IMR-90 (cell line): ENCODE data around the gene KRTAP9-2. TPM values are rescaled to one million over a fixed set of nuclear protein-coding genes. Genes with fewer than 3 reads are reported as not detected.
"Not testable (repeated sequence)": the region's sequence is repeated elsewhere in the genome, so short reads cannot be mapped to it uniquely, and the experiment has no call there.

Source experiments
- ATAC-seq: fragments of 200-7000 bp; cut with Tn5 transposase; 2 replicates; pipeline ENCODE4 v1.9.1; 2020; ENCODE audit warnings: low read depth, mild to moderate bottlenecking, moderate library complexity
- BruUV-seq: library from RNA; stranded (reverse); fragments of 400-500 nt; replicated peaks from 2 replicates; lab custom pipeline; 2021; lab: Mats Ljungman, UMichigan
- CTCF ChIA-PET: fragments of 300-600 bp; formaldehyde crosslinking; extraction: SDS; loops from one replicate; lab custom pipeline; 2021; ENCODE audit warnings: antibody characterized with exemption; lab: Yijun Ruan, JAX
- POLR2A ChIA-PET: fragments of 300-600 bp; sonication (Branson Sonifier 250); formaldehyde crosslinking; loops from one replicate; lab custom pipeline; 2022; ENCODE audit warnings: antibody characterized with exemption; ENCODE audit not compliant: unreplicated experiment; lab: Charles Lee
- DNase-seq: peaks from one replicate; pipeline ENCODE4 v3.0.0; 2013
- H2AFZ ChIP-seq: replicated peaks from 2 replicates; pipeline ENCODE3; 2013; ENCODE audit warnings: low read length, mild to moderate bottlenecking; ENCODE audit not compliant: poor library complexity
- H2AK5ac ChIP-seq: 2 replicates; pipeline ENCODE4 v1.6.1; 2013; ENCODE audit warnings: low read depth, low read length, inconsistent platforms
- H2AK9ac ChIP-seq: replicated peaks from 2 replicates; pipeline ENCODE3; 2013; ENCODE audit warnings: mild to moderate bottlenecking, low read depth, low read length, moderate library complexity; ENCODE audit not compliant: poor library complexity
- H2BK120ac ChIP-seq: 2 replicates; pipeline ENCODE4 v1.6.1; 2013; ENCODE audit warnings: low read depth, low read length, inconsistent platforms
- H2BK15ac ChIP-seq: 3 replicates; pipeline ENCODE4 v1.6.1; 2013; ENCODE audit warnings: low read depth, low read length, inconsistent platforms
- H2BK20ac ChIP-seq: 2 replicates; pipeline ENCODE4 v1.6.1; 2013; ENCODE audit warnings: low read depth, mild to moderate bottlenecking, inconsistent platforms, low read length, moderate library complexity
- H2BK5ac ChIP-seq: 2 replicates; pipeline ENCODE4 v1.6.1; 2013; ENCODE audit warnings: mild to moderate bottlenecking, low read depth, low read length, inconsistent platforms; ENCODE audit not compliant: poor library complexity, severe bottlenecking
- H3K14ac ChIP-seq: replicated peaks from 2 replicates; pipeline ENCODE4 v1.6.1; 2013; ENCODE audit warnings: low read depth, low read length, inconsistent platforms
- H3K18ac ChIP-seq: 2 replicates; pipeline ENCODE4 v1.6.1; 2013; ENCODE audit warnings: low read depth, low read length, control low read depth
- H3K23ac ChIP-seq: 2 replicates; pipeline ENCODE4 v1.6.1; 2013; ENCODE audit warnings: low read depth, low read length, inconsistent platforms
- H3K27ac ChIP-seq: 2 replicates; pipeline ENCODE4 v1.5.1; 2013; ENCODE audit warnings: mild to moderate bottlenecking, control low read depth, low read length; ENCODE audit not compliant: insufficient read depth
- H3K27me3 ChIP-seq: 2 replicates; pipeline ENCODE4 v1.6.1; 2013; ENCODE audit warnings: low read length; ENCODE audit not compliant: control insufficient read depth, insufficient read depth
- H3K36me3 ChIP-seq: 2 replicates; pipeline ENCODE4 v1.6.1; 2013; ENCODE audit warnings: low read length, mixed read lengths; ENCODE audit not compliant: control insufficient read depth, insufficient read depth
- H3K4ac ChIP-seq: 2 replicates; pipeline ENCODE4 v1.6.1; 2013; ENCODE audit warnings: low read depth, low read length, inconsistent platforms
- H3K4me1 ChIP-seq: 2 replicates; pipeline ENCODE4 v1.6.1; 2013; ENCODE audit warnings: low read length, mixed read lengths; ENCODE audit not compliant: control insufficient read depth, insufficient read depth
- H3K4me2 ChIP-seq: 2 replicates; pipeline ENCODE4 v1.6.1; 2013; ENCODE audit warnings: low read depth, mild to moderate bottlenecking, control low read depth, low read length, moderate library complexity
- H3K4me3 ChIP-seq: 2 replicates; pipeline ENCODE4 v1.5.1; 2013; ENCODE audit warnings: low read depth, mild to moderate bottlenecking, control low read depth, low read length, moderate library complexity; ENCODE audit not compliant: insufficient read depth
- H3K56ac ChIP-seq: 2 replicates; pipeline ENCODE4 v1.6.1; 2013; ENCODE audit warnings: low read length, inconsistent platforms; ENCODE audit not compliant: insufficient read depth; ENCODE audit errors: extremely low read depth
- H3K79me1 ChIP-seq, 2 experiments: 2 replicates each; pipeline ENCODE4 v1.6.1; 2013; ENCODE audit warnings: low read length in 2 of 2, inconsistent platforms in 1 of 2, low read depth in 1 of 2
- H3K9ac ChIP-seq: 2 replicates; pipeline ENCODE4 v1.6.1; 2013; ENCODE audit warnings: low read depth, low read length, control low read depth
- H3K9me1 ChIP-seq: 2 replicates; pipeline ENCODE4 v1.6.1; 2013; ENCODE audit warnings: low read length, inconsistent platforms; ENCODE audit not compliant: insufficient read depth
- H3K9me3 ChIP-seq: 2 replicates; pipeline ENCODE4 v1.6.1; 2013; ENCODE audit warnings: low read length; ENCODE audit not compliant: control insufficient read depth, insufficient read depth
- H4K20me1 ChIP-seq: 2 replicates; pipeline ENCODE4 v1.6.1; 2013; ENCODE audit warnings: low read length, inconsistent platforms; ENCODE audit not compliant: insufficient read depth
- H4K5ac ChIP-seq: 2 replicates; pipeline ENCODE4 v1.6.1; 2013; ENCODE audit warnings: mild to moderate bottlenecking, low read depth, low read length, control low read depth
- H4K8ac ChIP-seq, 2 experiments: 2 replicates each; pipeline ENCODE4 v1.6.1; 2013; ENCODE audit warnings: low read depth in 2 of 2, low read length in 2 of 2, control low read depth in 1 of 2, inconsistent platforms in 1 of 2
- H4K91ac ChIP-seq: 2 replicates; pipeline ENCODE4 v1.6.1; 2013; ENCODE audit warnings: low read depth, low read length, inconsistent platforms; ENCODE audit not compliant: insufficient read depth
- WGBS, 2 experiments: methylation state at CpG; one replicate each; pipeline versions ENCODE4 v1.1.5 to v1.1.7; 2013; ENCODE audit warnings: missing lambda C conversion rate in 2 of 2; ENCODE audit not compliant: insufficient read length in 1 of 2; ENCODE audit errors: extremely low coverage in 2 of 2; 5-methylcytosine and 5-hydroxymethylcytosine counted together
- dilution Hi-C: fragments of 300-500 bp; cut with HindIII; formaldehyde crosslinking; loops from one replicate; pipeline ENCODE4 v1.14.3; 2018; ENCODE audit warnings: low sequenced_read_pairs; ENCODE audit not compliant: unreplicated experiment
- in situ Hi-C: fragments of 300-500 bp; cut with MboI; formaldehyde crosslinking; loops from 3 replicates; pipeline ENCODE4 v1.14.3; 2019; ENCODE audit warnings: low sequenced_read_pairs, inconsistent platforms, mixed read lengths
- intact Hi-C: fragments of 100-400 bp; cut with micrococcal nuclease; formaldehyde crosslinking; loops from 2 replicates; pipeline ENCODE4 v1.10.0; 2022
- polyA plus RNA-seq, 3 experiments: library from polyadenylated mRNA; depleted of rRNA; stranded (reverse); fragments of >200 nt; gene quantifications; 2 replicates each; pipeline ENCODE4 v1.2.3, GENCODE V29; 2012; ENCODE audit warnings: low replicate concordance in 1 of 3
- total RNA-seq: library from RNA; depleted of rRNA; stranded (reverse); fragments of >200 nt; gene quantifications from 2 replicates; pipeline ENCODE4 v1.2.3, GENCODE V29; 2012

Gene KRTAP9-2
- total and polyA plus RNA-seq, 2 of the 4 experiments (the other 2 are of a cell fraction) = not detected

GRCh38 chr17:41237949-41238437 is 11.5 kb downstream of the KRTAP9-2 start, which contains the start of gene KRTAP9-8:
Gene KRTAP9-8 (plus strand): TSS chr17:41237999. CDS start chr17:41238052, 53 bp downstream.
- H3K9me3 ChIP-seq, H3K18ac ChIP-seq, H3K4ac ChIP-seq, H3K14ac ChIP-seq, H4K91ac ChIP-seq, H3K23ac ChIP-seq, H3K27ac ChIP-seq, H3K4me1 ChIP-seq, H3K9me1 ChIP-seq, H2AK9ac ChIP-seq, H4K5ac ChIP-seq, H2BK15ac ChIP-seq, H2BK20ac ChIP-seq, H2AK5ac ChIP-seq, intact Hi-C loops, H3K27me3 ChIP-seq, H3K79me1 ChIP-seq, dilution Hi-C loops, H3K4me3 ChIP-seq, POLR2A ChIA-PET, H3K4me2 ChIP-seq, H4K20me1 ChIP-seq, BruUV-seq, H2BK5ac ChIP-seq, H3K9ac ChIP-seq, H2AFZ ChIP-seq, ATAC-seq, H3K56ac ChIP-seq, DNase-seq, in situ Hi-C loops, H3K36me3 ChIP-seq, H2BK120ac ChIP-seq, H4K8ac ChIP-seq: not testable (repeated sequence)
- CTCF ChIA-PET = interaction anchor here (0.6 kb wide), 1 partner anchor 8 kb away, joined by 3 read pairs; no protein-coding TSS in a partner anchor
- WGBS, 2 experiments = no CpG with 5 or more reads among the region's 3 CpGs

GRCh38 chr17:41246995-41247787 is 20.7 kb downstream of the KRTAP9-2 start:
- H4K5ac ChIP-seq, H4K20me1 ChIP-seq, H2AFZ ChIP-seq, H4K91ac ChIP-seq, H3K36me3 ChIP-seq, H3K27ac ChIP-seq, POLR2A ChIA-PET, H3K23ac ChIP-seq, CTCF ChIA-PET, intact Hi-C loops, dilution Hi-C loops, H2BK120ac ChIP-seq, H2BK15ac ChIP-seq, H3K4me1 ChIP-seq, DNase-seq, H2BK20ac ChIP-seq, H3K4me2 ChIP-seq, H3K18ac ChIP-seq, H2BK5ac ChIP-seq, H3K9ac ChIP-seq, H3K4ac ChIP-seq, H3K4me3 ChIP-seq, H3K9me1 ChIP-seq, H3K14ac ChIP-seq, ATAC-seq, in situ Hi-C loops, BruUV-seq, H3K79me1 ChIP-seq, H4K8ac ChIP-seq, H3K56ac ChIP-seq, H3K9me3 ChIP-seq, H2AK9ac ChIP-seq, H2AK5ac ChIP-seq: not testable (repeated sequence)
- WGBS, 2 experiments = 91% methylated on average over 1 of the region's 2 CpGs; no CpG with 5 or more reads in 1 of the 2 experiments
- peaks cover 10% of the 10 kb centered on the region for H3K27me3 ChIP-seq
